GM03348 (cell line): ENCODE data around the gene ARHGEF39.
A peak's percentile ranks its signal among the peaks of the same experiment; 100 is the strongest.
"Not testable (repeated sequence)": the region's sequence is repeated elsewhere in the genome, so short reads cannot be mapped to it uniquely, and the experiment has no call there.

Experiments
- DNase-seq: peaks from one replicate; pipeline ENCODE4 v3.0.0; 2012; ENCODE audit warnings: low spot score

ARHGEF39 gene

DNA sequence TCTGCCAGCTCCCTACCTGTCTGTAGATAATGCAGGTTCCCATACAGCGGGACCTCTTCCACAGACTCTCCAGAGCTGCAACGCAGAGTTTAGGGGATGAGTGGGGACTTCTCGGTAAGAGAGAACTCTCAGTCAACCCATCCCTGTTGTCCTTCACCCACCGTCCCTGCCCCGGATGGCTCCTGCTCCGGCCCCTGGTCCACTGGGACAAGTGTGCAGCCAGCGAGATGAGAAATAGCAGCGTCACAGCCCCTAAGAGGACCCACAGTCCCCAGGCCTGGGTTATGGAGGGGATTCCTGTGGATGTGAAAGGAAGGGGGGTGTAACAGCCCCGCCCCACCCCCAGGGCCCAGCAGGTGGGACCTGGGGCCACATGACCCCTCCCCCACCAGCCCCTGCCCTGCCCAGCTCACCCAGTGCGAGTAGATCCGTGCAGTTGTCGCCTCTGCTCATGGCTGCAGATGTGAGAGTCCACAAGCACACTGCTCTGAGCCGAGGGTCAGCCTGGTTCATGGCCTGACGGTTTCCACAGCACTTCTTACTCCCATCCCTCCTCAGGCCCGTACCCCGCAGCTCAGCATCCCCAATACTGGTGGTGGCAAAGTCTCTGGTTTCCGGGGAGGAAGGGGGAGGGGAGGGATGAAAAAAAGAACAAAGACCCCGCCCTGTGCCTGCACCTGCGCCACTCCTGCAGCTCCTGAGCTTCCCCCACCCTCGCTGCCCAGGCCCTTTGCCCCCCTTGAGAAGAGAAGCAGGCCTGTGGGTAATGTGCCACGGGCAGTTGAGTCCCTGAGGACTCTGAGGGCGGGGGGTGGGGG, 14.4 kb downstream of the ARHGEF39 start, which contains the start of gene SIT1:
Gene SIT1 (minus strand): TSS at position 591 of the 818 bp plus-strand sequence. CDS start 78 bp downstream, at position 513.
- DNase-seq: no peak

DNA sequence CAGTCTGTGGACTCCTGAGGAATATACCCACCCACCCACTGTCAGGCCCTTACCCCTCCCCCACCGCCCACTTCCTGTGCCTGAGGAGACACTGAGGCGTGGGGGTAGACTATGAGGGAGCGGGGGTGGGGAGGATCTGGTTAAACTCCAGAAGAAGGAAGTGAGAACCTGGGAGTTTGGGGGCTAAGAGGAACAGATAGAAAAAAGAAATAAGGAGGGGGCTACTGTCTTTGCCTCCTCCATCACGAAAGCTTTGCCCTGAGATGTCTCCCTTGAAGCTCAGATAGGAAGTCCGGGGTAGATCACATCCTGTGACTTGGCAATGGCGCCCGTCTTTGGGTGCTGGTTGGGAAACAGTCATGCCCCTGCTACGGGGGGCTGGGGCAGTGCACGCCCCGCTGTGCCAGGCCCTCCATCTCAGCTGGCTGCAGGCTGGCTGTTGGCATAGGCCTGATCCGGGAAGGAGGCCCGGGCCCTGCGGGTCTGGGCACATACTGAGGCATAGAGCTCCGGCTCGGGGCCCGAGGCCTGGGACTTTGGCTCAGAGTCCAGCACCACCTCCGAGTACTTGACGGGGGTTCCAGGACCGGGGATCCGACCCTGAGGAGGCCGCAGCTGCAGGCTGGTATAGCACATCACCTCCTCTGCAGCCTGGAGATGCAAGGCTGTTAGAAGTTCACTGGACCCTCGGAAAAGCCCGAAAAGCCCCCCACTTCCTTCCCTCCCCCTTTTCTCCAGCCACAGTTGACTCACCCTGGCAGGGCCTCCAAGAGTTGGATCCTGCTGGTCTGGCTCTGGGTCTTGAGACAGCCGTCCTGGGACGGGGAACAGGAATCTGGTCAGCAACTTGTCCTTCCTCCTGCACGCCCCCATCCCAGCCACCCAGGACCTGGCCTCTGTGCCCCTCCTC, 15.3 kb downstream of the ARHGEF39 start:
- peak; percentile 50 for DNase-seq

GRCh38 chr9:35646533-35647265, 18.3 kb downstream of the ARHGEF39 start:
- peak; percentile 96 for DNase-seq

DNA sequence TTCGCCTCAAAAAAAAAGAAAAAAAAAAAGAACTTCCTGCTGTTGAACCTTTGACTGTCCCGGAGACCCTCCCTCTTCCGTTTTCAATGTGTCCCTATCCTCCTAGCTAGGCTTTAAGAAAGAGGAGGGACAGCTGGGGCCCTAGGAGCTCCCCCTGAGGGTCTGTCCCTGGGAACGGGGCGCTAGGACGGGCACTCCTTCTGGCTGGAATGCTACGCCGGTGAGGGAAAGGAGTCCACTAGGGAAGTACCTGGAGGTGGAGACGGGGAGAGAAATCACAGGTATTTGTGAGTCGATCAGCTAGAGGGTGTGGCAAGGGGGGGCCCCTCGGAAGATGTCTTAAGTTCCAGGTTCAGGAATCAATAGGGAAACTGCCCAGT, 18.9 kb downstream of the ARHGEF39 start:
- peak; percentile 29 for DNase-seq

DNA sequence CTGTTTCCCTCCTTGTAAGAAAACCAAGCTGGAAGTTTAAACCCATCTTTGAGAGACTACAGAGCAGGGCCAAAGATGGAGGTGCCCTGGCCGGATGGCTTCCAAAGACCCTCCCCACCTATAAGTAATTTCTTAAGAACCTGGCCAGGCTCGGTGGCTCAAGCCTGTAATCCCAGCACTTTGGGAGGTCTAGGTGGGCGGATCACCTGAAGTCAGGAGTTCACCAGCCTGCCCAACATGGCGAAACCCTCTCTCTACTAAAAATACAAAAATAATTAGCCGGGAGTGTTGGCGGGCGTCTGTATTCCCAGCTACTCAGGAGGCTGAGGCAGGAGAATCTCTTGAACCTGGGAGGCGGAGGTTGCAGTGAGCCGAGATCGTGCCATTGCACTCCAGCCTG, 19.3 kb downstream of the ARHGEF39 start:
- DNase-seq: not testable (repeated sequence)

GRCh38 chr9:35643046-35643445, 21.9 kb downstream of the ARHGEF39 start:
- no peak for DNase-seq

- DNase-seq: not testable (repeated sequence)
Measured at GRCh38 chr9:35641478-35641877, 23.5 kb downstream of the ARHGEF39 start.

DNA sequence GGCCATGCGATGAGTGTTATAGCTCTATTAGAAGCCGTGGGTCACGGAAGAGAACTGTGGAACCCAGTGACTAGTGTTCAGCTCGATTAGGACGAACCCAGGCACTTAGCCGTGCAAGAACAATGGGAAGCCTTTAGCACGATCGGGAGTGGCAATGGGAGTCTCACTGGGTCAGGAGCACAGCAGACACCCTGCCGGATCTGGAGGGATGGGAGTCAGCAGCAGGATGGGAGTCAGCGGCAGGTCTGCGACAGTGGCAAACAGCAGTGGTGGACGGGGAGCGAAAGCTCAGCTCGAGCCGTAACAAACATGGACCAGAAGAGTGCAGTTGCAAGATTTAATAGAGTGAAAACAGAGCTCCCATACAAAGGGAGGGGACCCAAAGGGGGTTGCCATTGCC, 24.6 kb downstream of the ARHGEF39 start:
- not testable (repeated sequence) for DNase-seq

- no peak for DNase-seq
Measured at GRCh38 chr9:35639631-35640030, 25.4 kb downstream of the ARHGEF39 start.

DNA sequence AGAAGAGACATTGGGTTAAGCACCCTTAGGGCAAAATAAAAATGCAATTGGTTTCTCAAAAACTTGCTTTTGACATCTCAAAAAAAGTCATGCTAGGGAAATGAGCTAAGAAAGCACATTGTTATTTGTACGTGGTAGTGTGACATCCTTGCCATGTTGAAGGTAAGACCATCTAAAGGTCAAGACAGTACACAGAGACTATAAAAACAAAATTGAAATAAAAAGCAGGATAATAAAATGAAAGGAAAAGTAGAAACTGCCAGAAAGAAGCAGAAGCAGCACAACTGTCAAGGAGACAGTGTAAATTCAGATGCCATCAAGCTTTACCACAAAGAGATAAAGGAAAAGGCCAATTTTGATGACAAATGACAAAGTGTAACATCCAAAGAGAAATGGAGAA, 25.8 kb downstream of the ARHGEF39 start:
- DNase-seq: not testable (repeated sequence)

- DNase-seq: not testable (repeated sequence)
Measured at GRCh38 chr9:35638751-35639150, 26.2 kb downstream of the ARHGEF39 start.

DNA sequence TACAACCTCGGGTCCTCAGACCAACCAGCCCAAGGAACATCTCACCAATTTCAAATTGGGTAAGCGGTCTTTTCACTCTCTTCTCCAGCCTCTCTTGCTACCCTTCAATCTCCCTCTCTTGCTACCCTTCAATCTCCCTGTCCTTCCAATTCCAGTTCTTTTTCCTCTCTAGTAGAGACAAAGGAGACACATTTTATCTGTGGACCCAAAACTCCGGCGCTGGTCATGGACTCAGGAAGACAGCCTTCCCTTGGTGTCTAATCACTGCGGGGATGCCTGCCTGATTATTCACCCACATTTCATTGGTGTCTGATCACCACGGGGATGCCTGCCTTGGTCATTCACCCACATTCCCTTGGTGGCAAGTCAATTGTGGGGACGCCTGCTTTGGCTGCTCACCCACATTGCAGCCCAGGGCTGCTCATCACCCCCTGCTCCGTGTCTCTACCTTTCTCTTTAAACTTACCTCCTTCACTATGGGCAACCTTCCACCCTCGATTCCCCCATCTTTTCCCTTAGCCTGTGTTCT, 27.5 kb downstream of the ARHGEF39 start:
- DNase-seq: not testable (repeated sequence)

DNA sequence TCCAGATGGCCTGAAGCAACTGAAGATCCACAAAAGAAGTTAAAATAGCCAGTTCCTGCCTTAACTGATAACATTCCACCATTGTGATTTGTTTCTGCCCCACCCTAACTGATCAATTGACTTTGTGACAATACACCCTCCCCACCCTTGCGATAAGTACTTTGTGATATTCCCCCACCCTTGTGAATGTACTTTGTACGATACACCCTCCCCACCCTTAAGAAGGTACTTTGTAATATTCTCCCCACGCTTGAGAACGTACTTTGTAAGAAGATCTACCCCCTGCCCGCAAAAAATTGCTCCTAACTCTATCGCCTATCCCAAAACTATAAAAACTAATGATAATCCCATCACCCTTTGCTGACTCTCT, 28.1 kb downstream of the ARHGEF39 start:
- not testable (repeated sequence) for DNase-seq

- no peak for DNase-seq
Measured at GRCh38 chr9:35636135-35636876, 28.7 kb downstream of the ARHGEF39 start.

DNA sequence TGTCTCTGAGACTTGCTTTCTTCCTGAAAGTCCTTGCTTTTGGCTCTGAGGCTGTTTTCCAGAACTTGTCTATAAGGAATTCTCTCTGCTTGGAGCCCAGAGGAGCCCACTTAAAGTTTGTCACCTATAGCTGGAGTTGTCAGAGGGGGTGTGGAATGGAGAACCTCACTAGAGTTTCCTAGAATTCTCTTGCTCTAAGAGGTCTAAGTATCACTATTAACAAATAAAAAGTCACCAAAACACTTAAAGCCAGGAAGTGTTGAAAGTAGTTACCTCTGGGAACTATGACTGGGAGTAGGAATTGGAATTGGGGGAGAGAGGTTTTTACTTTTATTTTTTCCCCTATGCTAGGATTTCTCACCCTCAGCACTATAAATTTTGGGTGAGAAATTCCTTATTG, 29.3 kb downstream of the ARHGEF39 start:
- DNase-seq: no peak

GRCh38 chr9:35629597-35629996, 35.4 kb downstream of the ARHGEF39 start:
- DNase-seq: no peak

- no peak for DNase-seq
Measured at GRCh38 chr9:35628389-35628991, 36.5 kb downstream of the ARHGEF39 start.

DNA sequence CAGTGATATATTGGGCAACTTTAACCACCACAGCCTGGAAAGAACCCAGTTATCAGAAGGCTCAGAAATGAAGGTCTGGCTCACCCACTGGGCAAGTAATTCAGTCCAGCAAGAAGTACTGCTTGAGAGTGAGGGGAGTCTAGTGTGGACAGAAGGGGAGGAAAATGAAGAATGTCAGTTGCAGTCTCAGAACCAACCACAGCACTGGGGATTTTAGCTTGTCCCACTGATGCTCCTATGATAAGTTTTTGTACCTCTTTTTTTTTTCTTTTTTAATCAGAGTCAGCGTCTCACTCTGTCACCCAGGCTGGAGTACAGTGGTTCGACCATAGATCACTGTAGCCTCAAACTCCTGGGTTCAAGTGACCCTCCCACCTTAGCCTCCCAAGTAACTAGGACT, 37.4 kb downstream of the ARHGEF39 start:
- DNase-seq: no peak

GRCh38 chr9:35619800-35620158, 45.2 kb downstream of the ARHGEF39 start:
- DNase-seq: no peak

DNA sequence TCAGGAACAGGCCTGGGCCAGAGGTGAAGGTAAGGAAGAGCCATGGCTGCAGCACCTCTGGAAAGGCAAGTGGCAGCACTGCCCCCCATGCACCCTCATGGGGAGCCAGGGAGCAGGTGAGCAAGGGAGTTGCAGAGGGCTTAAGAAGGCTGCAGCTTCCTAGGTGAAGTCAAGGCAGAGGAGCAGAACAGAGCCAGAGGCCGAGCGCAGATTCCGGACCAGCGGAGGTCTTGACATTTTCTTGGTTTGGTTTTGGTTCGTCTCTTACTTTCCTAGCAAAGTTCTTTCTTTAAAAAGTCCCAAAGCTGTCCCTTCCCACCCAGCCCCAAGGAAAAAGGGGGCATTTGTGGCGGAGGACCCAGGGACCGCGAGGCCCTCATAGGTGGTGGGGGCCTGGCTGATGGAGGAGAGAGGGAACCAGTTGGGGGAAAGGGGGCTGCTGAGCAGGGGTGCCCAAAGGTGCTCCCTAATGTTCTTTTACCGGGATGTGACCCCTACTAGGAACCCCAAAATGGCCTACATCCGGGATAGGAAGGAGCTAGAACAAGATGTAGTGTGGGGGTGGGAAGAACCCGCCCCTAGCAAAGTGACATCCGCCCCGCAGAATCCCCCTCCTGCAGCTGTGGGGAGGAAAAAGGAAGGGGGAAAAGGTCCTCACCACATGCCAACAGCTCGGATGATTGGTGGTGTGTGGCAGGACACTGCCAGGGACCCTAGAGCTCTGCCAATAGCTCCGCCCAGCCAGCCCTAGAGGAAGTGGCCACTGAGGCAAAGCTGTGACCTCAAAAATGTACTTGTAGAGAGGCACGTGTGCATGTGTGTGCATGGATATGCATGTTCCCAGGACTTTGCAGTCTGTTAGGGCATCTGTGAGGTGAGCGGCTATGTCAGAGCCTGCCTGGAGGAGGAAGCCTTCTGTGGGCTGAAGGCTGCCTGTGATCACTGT, 45.9 kb downstream of the ARHGEF39 start:
- DNase-seq: no peak
